IPS DF 6.9 (cell line): Measurements from ENCODE around the gene CIAPIN1.
A peak's percentile ranks its signal among the peaks of the same experiment; 100 is the strongest.
"Not testable (repeated sequence)": the region's sequence is repeated elsewhere in the genome, so short reads cannot be mapped to it uniquely, and the experiment has no call there.

ENCODE experiments used
- DNase-seq: peaks from one replicate; pipeline ENCODE4 v3.0.0-alpha.2; 2013; ENCODE audit warnings: low read depth, low spot score
- H3K27ac ChIP-seq: one replicate; pipeline ENCODE4 v1.5.1; 2013; ENCODE audit warnings: low read length, control low read depth
- H3K27me3 ChIP-seq: 2 replicates; pipeline ENCODE4 v1.6.1; 2013; ENCODE audit warnings: mild to moderate bottlenecking, low read length; ENCODE audit not compliant: control insufficient read depth, insufficient read depth
- H3K36me3 ChIP-seq: 2 replicates; pipeline ENCODE4 v1.6.1; 2013; ENCODE audit warnings: low read length; ENCODE audit not compliant: control insufficient read depth, insufficient read depth
- H3K4me1 ChIP-seq: 2 replicates; pipeline ENCODE4 v1.6.1; 2013; ENCODE audit warnings: low read length; ENCODE audit not compliant: control insufficient read depth, insufficient read depth
- H3K4me3 ChIP-seq: 2 replicates; pipeline ENCODE4 v1.5.1; 2013; ENCODE audit warnings: mild to moderate bottlenecking, low read length
- H3K9me3 ChIP-seq: 2 replicates; pipeline ENCODE4 v1.6.1; 2013; ENCODE audit warnings: low read length, inconsistent platforms; ENCODE audit not compliant: control insufficient read depth, insufficient read depth
- WGBS: extraction: QIAGEN DNeasy Blood & Tissue Kit; methylation state at CpG from one replicate; pipeline ENCODE4 v1.1.7; 2013; ENCODE audit warnings: mixed read lengths, missing lambda C conversion rate; ENCODE audit not compliant: insufficient read length, insufficient coverage; 5-methylcytosine and 5-hydroxymethylcytosine counted together

Gene CIAPIN1

GRCh38 chr16:57469046-57469445 is 21.9 kb upstream of the CIAPIN1 start:
- H3K4me1 ChIP-seq = peaks cover 2% of the 10 kb centered on the region
- no peak overlapping the region for H3K4me3 ChIP-seq
- H3K9me3 ChIP-seq = no peaks in the 10 kb centered on the region
- no peak for DNase-seq
- WGBS = no CpG with 5 or more reads among the region's 11 CpGs
- no peak overlapping the region for H3K27ac ChIP-seq
- H3K36me3 ChIP-seq = peaks cover 40% of the 10 kb centered on the region
- no peaks in the 10 kb centered on the region for H3K27me3 ChIP-seq

DNA sequence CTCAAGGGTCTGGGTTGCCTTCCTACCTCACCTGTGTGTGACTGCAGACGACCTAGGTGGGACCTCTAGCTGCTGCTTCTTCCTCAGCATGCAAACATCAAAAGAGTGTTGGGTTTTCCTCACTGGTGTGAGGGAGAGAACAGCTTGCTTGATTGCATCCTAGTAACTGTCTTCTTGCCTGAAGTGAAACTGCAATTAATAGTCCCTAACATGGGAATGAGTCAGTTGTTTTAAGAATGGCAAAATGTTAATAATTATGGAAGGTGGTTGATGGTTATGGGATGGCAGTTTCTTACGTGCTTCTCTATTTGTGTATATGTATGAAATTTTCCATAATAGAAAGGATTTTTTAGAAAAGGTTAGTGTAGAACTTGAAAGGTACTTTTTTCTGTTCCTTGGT is 21.2 kb upstream of the CIAPIN1 start:
- Histone ChIP-seq H3K36me3 (peaks cover 34% of the 10 kb centered on the region), H3K4me3 (no peak overlapping the region), H3K4me1 (peaks cover 2% of the 10 kb centered on the region), H3K27ac (no peak overlapping the region), H3K9me3 (no peaks in the 10 kb centered on the region), H3K27me3 (no peaks in the 10 kb centered on the region)
- no peak for DNase-seq
- WGBS = 100% methylated on average over 1 of the region's 2 CpGs

DNA sequence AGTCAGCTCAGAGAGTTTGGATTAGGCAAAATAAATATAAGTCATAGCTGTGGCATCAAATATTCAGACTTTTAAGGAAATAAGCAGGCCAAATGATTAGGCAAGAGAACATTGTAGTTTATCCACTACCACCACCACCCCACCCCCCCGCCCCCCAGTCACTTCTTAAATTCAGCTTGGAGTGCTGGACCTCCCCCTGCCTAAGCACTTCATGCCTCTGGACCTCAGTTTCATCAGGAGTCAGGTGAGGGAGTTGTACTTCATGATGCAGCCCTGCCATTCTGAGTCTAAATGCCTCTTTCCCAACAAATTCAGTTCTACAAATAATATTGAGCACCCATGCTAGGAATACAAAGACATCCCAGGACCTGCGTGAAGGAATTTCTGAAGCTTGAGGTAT is 17.3 kb upstream of the CIAPIN1 start:
- no peaks in the 10 kb centered on the region for H3K27me3 ChIP-seq
- H3K4me1 ChIP-seq = no peaks in the 10 kb centered on the region
- H3K9me3 ChIP-seq = no peaks in the 10 kb centered on the region
- H3K4me3 ChIP-seq = no peak overlapping the region
- peaks cover 23% of the 10 kb centered on the region for H3K36me3 ChIP-seq
- no CpG with 5 or more reads among the region's 2 CpGs for WGBS
- no peak for DNase-seq
- H3K27ac ChIP-seq = no peak overlapping the region

DNA sequence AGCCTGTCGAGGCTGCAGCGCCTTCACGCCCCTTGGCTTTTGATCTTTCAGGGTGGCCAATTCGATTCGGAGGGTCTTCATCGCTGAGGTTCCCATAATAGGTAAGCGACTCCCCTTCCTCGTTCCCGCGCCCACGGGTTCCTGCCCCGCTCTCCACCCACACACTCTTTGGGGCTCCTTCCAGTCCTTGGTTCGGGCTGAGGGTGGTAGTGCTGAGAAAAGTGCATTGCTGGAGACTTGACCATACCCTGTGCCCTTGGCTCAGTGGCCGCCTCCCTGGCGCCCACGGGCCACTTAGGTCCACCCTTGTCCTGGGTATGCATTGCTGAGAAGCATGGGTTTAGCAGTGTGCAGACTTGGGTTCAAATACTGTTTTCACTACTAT is 15.8 kb upstream of the CIAPIN1 start:
- no peak for DNase-seq
- WGBS = no CpG with 5 or more reads among the region's 16 CpGs
- Histone ChIP-seq H3K36me3 (peaks cover 15% of the 10 kb centered on the region; the same call in 1 of the 2 replicates), H3K27me3 (no peaks in the 10 kb centered on the region), H3K4me3 (peak overlapping the region; percentile 79), H3K4me1 (no peaks in the 10 kb centered on the region), H3K27ac (no peak overlapping the region), H3K9me3 (no peaks in the 10 kb centered on the region)

GRCh38 chr16:57462209-57462977 is 15.2 kb upstream of the CIAPIN1 start, which contains the start of gene POLR2C:
Gene POLR2C, plus strand, starts transcription at chr16:57462679. Its CDS starts 46 bp downstream, at chr16:57462725.
- WGBS = no CpG with 5 or more reads among the region's 47 CpGs
- no peaks in the 10 kb centered on the region for H3K27me3 ChIP-seq
- peaks cover 21% of the 10 kb centered on the region; the same call in 1 of the 2 replicates for H3K36me3 ChIP-seq
- no peaks in the 10 kb centered on the region for H3K9me3 ChIP-seq
- no peak within 1 kb of the TSS for H3K27ac ChIP-seq
- peak; percentile 76 for DNase-seq
- H3K4me3 ChIP-seq = peak within 1 kb of the TSS; percentile 79
- no peaks in the 10 kb centered on the region for H3K4me1 ChIP-seq

DNA sequence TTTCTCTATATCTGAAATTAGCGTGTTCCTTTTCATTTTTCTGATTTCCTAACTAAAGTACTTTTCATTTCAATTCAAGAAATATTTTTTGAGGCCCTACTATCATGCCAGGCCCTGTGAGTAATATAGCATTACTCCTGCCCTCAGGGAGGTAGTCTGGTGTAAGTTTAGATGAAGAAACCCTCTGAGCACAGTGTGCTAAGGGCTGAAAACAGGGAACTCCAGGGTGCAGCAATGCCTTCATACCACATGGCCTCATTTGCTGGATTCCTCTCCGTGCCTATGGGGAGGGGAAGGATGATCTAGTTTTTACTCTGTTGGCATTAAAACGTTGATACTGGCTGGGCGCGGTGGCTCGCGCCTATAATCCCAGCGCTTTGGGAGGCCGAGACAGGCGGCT is 4.8 kb upstream of the CIAPIN1 start:
- WGBS = no CpG with 5 or more reads among the region's 10 CpGs
- peaks cover 9% of the 10 kb centered on the region; the same call in 1 of the 2 replicates for H3K36me3 ChIP-seq

DNA sequence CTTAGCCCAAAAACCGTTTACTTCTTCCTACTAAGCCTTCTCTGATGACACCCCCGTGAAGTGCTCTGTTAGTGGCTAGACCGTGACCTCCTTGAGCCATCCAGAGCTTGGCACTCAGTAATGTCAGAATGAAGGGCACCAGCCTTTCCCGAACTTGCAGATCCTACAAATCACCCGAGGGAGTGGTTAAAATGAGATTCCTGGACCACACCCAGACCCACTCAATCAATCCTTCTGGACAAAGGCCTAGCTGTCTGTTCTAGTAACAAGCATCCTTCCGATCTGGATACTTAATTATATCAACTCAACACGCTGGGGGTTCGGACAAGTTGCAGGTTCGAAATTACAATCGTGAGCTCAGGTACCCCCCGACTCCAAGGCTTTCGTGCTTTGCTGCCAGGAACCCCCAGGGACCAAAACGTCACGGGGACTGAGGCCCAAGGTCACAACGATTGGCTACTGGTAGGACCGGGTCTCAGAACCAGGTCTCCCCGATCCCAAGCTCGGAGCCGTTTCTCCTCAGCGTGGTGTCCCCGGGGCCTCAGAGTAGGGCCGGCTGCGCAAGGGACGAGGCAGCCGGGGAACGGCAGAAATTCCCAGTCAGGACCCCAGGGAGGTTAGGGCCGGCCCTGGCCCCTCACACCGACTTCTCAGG is 527 bp downstream of the CIAPIN1 start:
- H3K27me3 ChIP-seq = no peaks in the 10 kb centered on the region
- H3K36me3 ChIP-seq = no peaks in the 10 kb centered on the region
- no peak overlapping the region for H3K27ac ChIP-seq
- no peaks in the 10 kb centered on the region for H3K9me3 ChIP-seq
- no CpG with 5 or more reads among the region's 28 CpGs for WGBS
- DNase-seq = no peak
- H3K4me3 ChIP-seq = peak overlapping the region; percentile 92
- no peaks in the 10 kb centered on the region for H3K4me1 ChIP-seq

More for the DNA sequence above, 4.8 kb upstream of the CIAPIN1 start:
- Histone ChIP-seq H3K27ac (no peak overlapping the region), H3K4me1 (no peaks in the 10 kb centered on the region), H3K4me3 (no peak overlapping the region), H3K9me3 (no peaks in the 10 kb centered on the region), H3K27me3 (no peaks in the 10 kb centered on the region)
- DNase-seq = no peak

GRCh38 chr16:57445510-57445909 is 1.7 kb downstream of the CIAPIN1 start:
- Histone ChIP-seq H3K9me3 (no peaks in the 10 kb centered on the region), H3K27ac (no peak overlapping the region), H3K4me3 (no peak overlapping the region), H3K4me1 (no peaks in the 10 kb centered on the region), H3K36me3 (no peaks in the 10 kb centered on the region; the same call in 1 of the 2 replicates), H3K27me3 (no peaks in the 10 kb centered on the region)
- WGBS = no CpG with 5 or more reads among the region's 2 CpGs
- no peak for DNase-seq

DNA sequence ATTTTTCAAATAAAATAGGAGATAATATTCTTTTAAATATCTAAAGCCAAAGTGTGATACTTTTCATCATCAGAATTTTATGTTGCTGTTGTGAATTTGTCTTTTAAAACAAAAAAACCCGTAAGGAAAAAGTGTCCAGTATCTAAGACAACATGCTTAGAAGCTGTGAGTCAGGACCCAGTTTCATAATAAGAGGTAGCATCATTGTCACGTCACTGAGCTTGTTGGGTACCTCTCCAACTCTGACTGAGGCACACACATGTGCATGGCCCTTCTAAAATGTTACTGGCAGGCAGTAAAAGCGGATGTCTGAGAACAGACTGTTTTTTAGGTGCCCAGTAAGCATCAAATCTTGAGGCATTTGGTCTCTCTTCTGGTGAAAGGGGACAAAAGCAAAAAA is 2.5 kb downstream of the CIAPIN1 start:
- no peak overlapping the region for H3K4me3 ChIP-seq
- H3K9me3 ChIP-seq = no peaks in the 10 kb centered on the region
- H3K4me1 ChIP-seq = no peaks in the 10 kb centered on the region
- H3K36me3 ChIP-seq = no peaks in the 10 kb centered on the region; the same call in 1 of the 2 replicates
- no peak overlapping the region for H3K27ac ChIP-seq
- H3K27me3 ChIP-seq = no peaks in the 10 kb centered on the region
- DNase-seq = no peak
- WGBS = no CpG with 5 or more reads among the region's 3 CpGs

DNA sequence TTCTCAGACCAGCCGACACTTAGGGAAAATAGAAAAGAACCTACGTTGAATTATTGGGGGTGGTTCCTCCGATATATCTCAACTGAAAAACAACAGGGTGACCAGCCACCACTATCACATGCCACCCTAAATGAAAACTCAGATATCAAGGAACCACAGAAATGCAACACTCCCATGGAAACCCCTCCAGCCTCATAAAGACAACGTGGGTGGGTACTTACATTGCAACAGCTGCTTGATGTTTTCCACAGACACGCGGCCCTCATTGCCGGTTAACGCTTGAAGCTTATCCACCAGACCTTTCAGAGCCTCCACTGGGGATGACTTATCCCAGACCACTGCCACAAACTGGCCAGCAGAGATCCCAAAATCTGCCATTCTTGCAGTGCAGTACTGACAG is 6.6 kb downstream of the CIAPIN1 start:
- no CpG with 5 or more reads among the region's 8 CpGs for WGBS
- not testable (repeated sequence) for H3K36me3 ChIP-seq, H3K4me1 ChIP-seq, H3K27ac ChIP-seq, H3K27me3 ChIP-seq, H3K4me3 ChIP-seq, H3K9me3 ChIP-seq, DNase-seq
